RWPE1 (cell line): ENCODE results near the gene NFIB.

Experiments
- CTCF ChIA-PET: fragments of 350-600 bp; sonication (Branson Sonifier 250); formaldehyde crosslinking; extraction: SDS; loops from one replicate; lab custom pipeline; 2021; lab: Yijun Ruan, JAX
- POLR2A ChIA-PET: fragments of 400-600 bp; formaldehyde crosslinking; extraction: SDS; loops from one replicate; lab custom pipeline; 2020; ENCODE audit warnings: antibody characterized with exemption; ENCODE audit not compliant: low non-redundant PET; lab: Yijun Ruan, JAX
- DNase-seq: peaks from one replicate; pipeline ENCODE4 v3.0.0; 2012; ENCODE audit warnings: low spot score
- H3K27ac ChIP-seq: fragments of 450-650 bp; 2 replicates; pipeline ENCODE4 v1.5.1; 2017
- CTCF ChIP-seq: fragments of 450-650 bp; conservative IDR thresholded peaks from 2 replicates; pipeline ENCODE4 v1.5.1; 2017; ENCODE audit warnings: low read depth, mild to moderate bottlenecking

NFIB gene

GRCh38 chr9:14278291-14278721 is 35.6 kb downstream of the NFIB start:
- CTCF ChIA-PET, result interaction anchor here (0.6 kb wide), 1 partner anchor 851 kb away, joined by 3 read pairs; no protein-coding TSS in a partner anchor
- TF ChIP-seq CTCF, result no peak
- DNase-seq, result peak; percentile 14
- H3K27ac ChIP-seq, result no peak overlapping the region
- POLR2A ChIA-PET, result no interaction called here

GRCh38 chr9:14277761-14278160 is 36.2 kb downstream of the NFIB start:
- no peak overlapping the region for H3K27ac ChIP-seq
- TF ChIP-seq CTCF, result no peak
- ChIA-PET CTCF (interaction anchor here (0.5 to 0.6 kb wide), 3 partner anchors 10 to 93 kb away, joined by 3 read pairs; no protein-coding TSS in a partner anchor), POLR2A (no interaction called here)
- DNase-seq, result no peak

- ChIA-PET CTCF (interaction anchor here (0.5 to 0.6 kb wide), 3 partner anchors 10 to 93 kb away, joined by 3 read pairs; no protein-coding TSS in a partner anchor), POLR2A (no interaction called here)
- peak; percentile 60 for DNase-seq
- no peak overlapping the region for H3K27ac ChIP-seq
- TF ChIP-seq CTCF, result no peak
Observed at GRCh38 chr9:14277244-14277643, 36.7 kb downstream of the NFIB start.

- CTCF ChIA-PET, result no interaction called here
- no peak overlapping the region for H3K27ac ChIP-seq
- TF ChIP-seq CTCF, result no peak
- no peak for DNase-seq
- POLR2A ChIA-PET, result no interaction called here
Observed at GRCh38 chr9:14275331-14275730, 38.6 kb downstream of the NFIB start.

GRCh38 chr9:14273696-14274121 is 40.2 kb downstream of the NFIB start:
- no peak overlapping the region for H3K27ac ChIP-seq
- ChIA-PET CTCF (no interaction called here), POLR2A (no interaction called here)
- no peak for DNase-seq
- TF ChIP-seq CTCF, result no peak

GRCh38 chr9:14272927-14273528 is 40.9 kb downstream of the NFIB start:
- no peak for TF ChIP-seq CTCF
- CTCF ChIA-PET, result no interaction called here
- POLR2A ChIA-PET, result no interaction called here
- no peak overlapping the region for H3K27ac ChIP-seq
- DNase-seq, result no peak
